AG09319 (cell line): ENCODE results near the gene DPYD.

Experiments
- DNase-seq: peaks from one replicate; pipeline ENCODE4 v3.0.0-alpha.2; 2010; ENCODE audit warnings: low read depth; ENCODE audit errors: extremely low read depth
- TF ChIP-seq, protein P1 (sequence below): IDR thresholded peaks from 2 replicates; pipeline ENCODE4 v1.5.1; 2011; ENCODE audit warnings: low read depth, mild to moderate bottlenecking, inconsistent platforms, low read length, moderate library complexity

DPYD gene

DNA sequence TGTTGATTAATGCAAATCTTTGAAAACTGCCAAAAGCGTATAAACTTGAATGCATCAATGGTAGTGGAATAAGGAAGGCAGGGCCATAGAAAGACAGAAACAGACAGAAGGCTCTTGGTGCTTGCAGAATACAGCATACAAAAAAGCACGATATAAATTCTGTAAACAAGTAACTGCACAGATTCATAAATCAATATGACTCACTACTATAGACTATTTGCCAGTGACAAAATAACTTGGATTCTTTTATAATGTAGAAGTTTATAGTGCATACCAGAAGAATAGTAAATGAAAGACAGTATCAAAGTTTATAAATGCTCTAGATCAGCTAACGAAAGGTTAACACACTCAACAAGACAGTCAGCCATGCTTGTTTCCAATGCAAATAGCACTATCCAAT is 849.7 kb downstream of the DPYD start:
- TF ChIP-seq, protein P1, sequence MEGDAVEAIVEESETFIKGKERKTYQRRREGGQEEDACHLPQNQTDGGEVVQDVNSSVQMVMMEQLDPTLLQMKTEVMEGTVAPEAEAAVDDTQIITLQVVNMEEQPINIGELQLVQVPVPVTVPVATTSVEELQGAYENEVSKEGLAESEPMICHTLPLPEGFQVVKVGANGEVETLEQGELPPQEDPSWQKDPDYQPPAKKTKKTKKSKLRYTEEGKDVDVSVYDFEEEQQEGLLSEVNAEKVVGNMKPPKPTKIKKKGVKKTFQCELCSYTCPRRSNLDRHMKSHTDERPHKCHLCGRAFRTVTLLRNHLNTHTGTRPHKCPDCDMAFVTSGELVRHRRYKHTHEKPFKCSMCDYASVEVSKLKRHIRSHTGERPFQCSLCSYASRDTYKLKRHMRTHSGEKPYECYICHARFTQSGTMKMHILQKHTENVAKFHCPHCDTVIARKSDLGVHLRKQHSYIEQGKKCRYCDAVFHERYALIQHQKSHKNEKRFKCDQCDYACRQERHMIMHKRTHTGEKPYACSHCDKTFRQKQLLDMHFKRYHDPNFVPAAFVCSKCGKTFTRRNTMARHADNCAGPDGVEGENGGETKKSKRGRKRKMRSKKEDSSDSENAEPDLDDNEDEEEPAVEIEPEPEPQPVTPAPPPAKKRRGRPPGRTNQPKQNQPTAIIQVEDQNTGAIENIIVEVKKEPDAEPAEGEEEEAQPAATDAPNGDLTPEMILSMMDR: no peak
- DNase-seq: no peak

DNA sequence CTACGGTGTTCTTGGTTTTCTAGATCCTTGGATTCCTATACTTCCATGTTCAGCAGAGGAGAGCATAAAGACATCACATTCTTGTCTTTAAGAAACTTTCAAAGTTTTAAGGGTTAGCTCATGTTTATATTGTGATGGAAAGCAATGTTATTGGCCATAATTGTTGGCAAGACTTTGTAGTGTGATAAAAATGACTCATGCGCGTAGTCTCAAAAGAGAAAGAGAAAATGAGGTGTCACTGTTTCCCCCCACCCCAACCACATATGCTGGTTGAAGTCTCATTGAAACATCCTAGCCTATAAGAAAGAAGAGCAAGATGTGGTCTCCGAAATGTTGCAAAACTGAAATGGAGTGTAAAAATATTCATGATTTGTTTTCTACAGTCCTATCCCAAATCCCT is 850.5 kb downstream of the DPYD start:
- TF ChIP-seq, protein P1: no peak
- DNase-seq: no peak

GRCh38 chr1:97069312-97069711 is 851.5 kb downstream of the DPYD start:
- DNase-seq: no peak
- TF ChIP-seq, protein P1: no peak

DNA sequence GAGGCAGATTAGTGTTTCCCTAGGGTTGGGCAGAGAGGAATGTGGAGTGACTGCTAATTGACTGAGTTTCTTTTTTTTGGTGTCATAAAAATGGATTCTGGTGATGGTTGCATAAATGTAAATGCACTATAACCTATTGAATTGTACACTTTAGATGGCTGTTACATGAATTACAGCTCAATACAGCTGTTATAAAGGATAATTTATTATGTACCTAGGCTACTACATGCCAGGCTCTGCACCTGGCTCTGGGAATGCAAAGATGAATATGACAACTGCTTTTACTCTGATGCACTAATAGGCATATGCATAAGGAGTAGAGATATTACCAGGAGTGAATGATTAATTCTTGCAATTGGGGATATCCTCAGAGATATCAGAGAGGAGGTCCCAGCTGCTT is 854.0 kb downstream of the DPYD start:
- DNase-seq: no peak
- TF ChIP-seq, protein P1: no peak

DNA sequence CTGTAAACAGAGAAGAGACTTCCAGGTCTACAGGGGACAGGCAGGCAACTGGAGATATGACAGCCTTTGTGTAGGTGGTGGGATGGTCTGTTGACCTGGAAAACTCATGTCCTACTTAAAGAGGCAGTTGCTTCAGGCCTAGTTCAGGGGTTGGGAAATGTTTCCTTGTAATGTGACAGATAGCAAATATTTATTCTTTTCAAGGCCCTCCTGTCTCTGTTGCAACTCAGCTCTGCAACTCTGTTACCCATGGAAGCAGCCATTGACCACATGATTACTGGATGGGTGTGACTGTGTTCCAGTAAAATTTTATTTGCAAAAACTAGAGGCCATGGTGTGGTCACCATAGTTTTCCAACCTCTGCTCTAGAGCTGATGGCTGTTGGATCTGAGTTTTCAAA is 857.3 kb downstream of the DPYD start:
- TF ChIP-seq, protein P1: no peak
- DNase-seq: no peak

DNA sequence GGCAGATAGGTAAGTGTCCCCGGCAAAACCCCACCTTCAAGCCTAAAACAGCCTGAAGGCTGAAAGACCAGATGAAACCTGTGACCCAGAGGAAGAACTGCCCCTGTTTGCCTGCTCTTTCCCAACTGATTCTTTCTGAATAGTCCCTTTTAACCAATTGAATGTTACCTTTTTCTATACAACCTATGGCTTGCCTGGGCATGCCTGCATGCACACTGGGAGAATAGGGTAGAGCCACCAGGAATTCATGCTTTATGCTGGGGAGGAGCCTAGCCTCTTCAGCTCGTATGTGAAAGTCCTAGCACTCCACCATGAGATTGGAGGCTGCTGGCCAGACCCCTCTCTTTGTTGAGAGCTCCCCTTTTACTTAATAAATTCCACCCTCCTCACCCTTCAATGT is 859.2 kb downstream of the DPYD start:
- no peak for DNase-seq
- TF ChIP-seq, protein P1: no peak

GRCh38 chr1:97056386-97056785 is 864.4 kb downstream of the DPYD start:
- DNase-seq: no peak
- TF ChIP-seq, protein P1: no peak

DNA sequence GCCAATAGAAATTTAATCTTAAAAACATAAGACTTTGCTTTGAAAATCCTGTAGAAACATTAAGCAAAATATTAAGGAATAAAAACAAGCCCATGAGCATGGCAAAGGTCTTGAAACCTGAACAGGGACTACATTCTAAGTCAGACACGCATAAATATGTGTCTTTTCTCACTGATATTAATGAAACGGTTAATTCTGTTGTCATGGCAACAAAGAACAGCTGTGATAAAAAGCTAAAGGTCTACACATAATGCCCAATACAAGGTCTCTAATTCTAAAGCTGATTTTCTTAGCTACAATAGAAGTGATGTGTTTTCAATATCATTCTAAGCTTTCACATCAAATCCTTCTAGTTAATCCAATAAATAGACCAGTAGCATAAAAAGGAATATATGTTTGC is 867.6 kb downstream of the DPYD start:
- DNase-seq: no peak
- TF ChIP-seq, protein P1: no peak
